GM21381 (cell line): ENCODE results near the gene POU6F2.
A peak's percentile ranks its signal among the peaks of the same experiment; 100 is the strongest.

Experiments
- ATAC-seq: cut with Tn5 transposase; IDR thresholded peaks from one replicate; pipeline ENCODE4 v1.9.1; 2021; ENCODE audit warnings: mild to moderate bottlenecking, moderate library complexity; ENCODE audit not compliant: unreplicated experiment

Gene POU6F2

DNA sequence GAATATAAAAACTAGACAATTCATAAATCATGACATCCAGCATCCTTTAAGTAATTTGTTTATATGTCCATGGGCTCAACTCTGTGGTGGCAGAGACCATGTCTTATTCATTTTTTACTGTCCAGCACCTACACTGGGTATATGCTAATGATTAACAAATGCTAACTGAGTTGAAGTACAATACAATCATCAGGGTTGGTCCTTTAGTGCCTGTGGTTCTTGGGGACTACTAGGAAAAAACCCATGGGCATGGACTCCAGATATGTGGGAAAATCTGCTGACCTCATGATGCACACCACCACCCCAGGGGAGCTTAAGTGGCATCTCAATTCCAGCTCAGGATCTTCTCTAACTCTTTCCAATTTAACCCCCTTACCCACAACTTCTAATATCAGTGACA is 503.2 kb downstream of the POU6F2 start:
- ATAC-seq = no peak

DNA sequence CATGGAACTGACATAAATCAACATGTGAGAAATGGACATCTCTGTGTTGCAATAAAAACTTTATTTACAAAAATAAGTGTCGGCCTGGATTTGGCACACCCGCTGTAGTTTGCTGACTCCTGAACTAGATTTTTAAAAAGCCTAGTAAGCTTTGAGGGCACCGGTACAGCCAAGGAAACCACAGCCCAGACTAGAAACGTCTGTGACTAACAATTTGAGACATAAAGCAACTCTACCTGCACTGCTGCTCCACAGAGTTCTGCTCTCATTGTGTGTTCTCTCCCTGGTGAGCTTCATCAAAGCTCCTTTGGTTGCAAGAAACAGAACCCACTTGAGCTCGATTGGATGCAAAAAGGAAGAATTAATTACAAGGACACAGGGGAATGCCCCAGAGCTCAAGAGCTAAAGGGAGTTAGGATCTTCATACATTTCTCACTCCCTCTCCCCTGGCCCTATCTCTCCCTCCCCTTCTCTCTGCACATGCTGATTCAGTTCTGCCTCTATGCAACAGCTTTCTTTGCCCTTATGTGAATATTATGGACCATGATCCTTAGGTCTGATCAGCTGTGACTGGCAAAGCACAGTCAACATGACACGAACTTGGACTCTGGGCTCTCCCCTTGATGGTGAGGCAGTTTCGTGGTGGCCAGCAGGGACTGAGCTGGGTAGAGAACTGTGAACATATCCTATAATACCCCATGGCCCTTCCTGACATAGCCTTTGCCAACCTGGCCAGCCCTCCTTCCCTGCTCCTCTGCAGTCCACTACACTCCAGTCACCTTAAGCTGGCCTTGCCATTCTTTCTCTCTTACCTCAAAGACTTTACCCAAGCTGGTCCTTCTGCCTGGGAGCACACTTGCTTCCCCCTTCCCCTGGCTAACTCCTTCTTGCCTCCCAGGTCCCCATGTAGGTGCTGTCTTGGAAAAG is 511.0 kb downstream of the POU6F2 start:
- no peak for ATAC-seq

DNA sequence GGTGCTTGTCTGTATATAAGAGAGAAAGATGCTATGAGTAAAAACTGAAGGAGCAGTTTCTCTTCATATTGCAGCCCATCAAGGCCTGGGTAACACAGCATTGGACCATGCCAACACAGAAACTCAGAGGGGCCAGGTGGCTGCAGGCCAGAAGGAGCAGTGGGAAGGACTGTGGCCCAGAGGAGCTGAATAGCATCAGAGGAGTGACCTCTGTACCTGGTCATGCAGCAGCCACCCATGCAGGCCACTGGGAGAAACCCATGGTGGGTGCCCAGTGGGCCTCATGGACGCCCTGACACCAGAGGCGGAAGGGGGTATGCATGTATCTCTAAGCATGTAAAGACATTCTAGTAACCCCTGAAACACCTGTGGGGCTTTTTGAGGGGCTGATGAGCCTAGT is 512.6 kb downstream of the POU6F2 start:
- no peak for ATAC-seq

DNA sequence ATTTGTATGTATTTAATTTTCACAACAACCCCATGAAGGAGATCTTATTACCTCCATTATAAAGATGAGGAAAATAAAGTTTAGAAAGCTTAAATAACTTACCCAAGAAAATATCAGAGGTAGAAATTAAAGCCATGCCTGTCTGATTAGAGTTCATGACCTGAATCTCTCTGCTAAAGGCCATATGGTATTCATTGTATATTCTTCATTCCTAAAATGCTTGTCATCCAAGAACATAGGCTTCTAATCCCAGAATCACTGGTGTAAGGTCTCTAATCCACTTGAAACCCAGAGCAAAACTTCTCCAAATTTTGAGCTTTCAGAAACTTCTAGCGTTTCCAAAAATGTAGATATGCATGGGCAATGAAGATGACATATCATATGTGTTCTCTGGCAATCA is 516.2 kb downstream of the POU6F2 start:
- ATAC-seq = no peak

DNA sequence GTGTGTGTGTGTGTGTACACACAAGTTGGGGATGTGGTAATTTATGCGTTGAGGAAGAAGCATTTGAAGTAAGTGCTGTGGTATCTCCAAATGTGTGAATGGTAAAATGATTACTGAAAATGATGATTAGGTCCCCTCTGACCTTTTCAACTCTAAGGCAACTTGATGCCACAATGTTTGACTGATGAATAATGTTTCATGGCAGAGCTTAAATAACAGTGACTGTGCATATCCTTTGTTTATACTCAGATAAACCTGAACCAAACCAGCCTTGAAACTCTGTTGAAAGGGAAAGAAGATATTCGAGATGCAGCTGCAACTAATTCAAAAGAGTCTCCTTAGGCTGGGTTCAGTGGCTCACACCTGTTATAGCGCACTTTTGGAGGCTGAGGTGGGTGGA is 523.6 kb downstream of the POU6F2 start:
- no peak for ATAC-seq

DNA sequence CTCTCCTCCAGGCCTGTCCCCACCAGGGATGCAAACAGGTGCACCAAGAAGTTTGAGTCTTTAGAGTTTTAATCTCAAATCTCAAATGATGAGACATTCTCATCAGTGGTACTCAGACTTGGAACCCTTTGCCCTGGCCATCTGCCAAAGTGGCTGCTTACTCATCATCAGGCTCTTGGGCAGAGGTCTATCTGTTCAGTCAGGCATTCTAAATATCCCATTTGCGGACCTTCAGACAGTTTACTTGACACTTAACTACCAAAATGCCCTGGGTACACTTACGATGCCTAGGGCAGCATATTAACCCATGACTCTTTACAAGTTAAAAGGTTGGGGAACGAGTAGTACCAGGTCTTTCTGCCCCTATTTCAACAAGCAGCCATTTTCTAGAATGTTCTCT is 527.3 kb downstream of the POU6F2 start:
- ATAC-seq = no peak

DNA sequence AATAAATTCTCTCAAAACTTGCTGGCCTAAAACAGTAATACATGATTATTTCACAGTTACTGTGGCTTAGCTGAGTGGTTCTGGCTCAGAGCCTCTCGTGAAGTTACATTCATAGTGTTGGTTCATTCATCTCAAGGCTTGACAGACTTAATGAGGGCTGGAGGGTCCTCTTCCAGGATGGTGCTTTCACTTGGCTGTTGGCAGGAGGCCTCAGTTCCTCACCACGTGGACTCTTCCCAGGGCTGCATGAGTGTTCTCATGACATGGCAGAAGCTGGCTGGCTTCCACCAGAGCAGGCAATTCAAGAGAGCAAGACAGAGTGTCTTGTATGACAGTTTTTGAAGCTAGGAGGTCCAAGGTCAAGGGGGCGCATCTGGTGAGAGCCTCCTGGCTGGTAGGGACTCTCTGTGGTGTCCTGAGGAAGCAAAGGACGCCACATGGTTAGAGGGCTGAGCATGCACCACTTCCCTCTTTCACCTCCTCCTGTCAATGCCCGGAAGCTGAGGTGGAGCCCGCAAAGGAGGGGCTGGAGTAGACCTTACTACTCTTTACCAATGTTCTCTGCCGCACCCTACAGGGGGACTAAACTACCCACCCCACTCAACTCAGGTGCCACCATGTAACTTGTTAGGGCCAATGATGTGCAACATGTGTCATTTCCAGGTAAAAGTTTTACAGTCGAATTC is 530.3 kb downstream of the POU6F2 start:
- ATAC-seq = peak; percentile 91

DNA sequence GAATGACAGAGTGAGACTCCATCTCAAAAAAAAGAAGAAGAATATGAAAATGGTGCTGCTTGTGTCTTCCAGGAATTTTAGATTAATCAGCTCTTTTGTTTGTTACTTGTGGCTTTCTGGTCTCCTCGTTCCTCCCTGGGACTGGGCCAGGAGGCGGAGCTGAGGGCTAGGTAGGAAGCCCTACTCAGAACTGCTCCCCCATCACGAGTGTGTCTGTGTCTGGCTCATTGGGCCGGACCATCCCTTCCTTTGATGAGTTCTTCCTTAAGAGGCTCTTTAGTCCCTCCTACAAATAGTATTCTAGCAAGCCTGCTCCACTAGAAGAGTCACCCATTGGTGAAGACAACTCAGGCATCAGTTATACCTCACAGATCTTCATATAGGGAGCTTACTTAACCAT is 531.7 kb downstream of the POU6F2 start:
- no peak for ATAC-seq

DNA sequence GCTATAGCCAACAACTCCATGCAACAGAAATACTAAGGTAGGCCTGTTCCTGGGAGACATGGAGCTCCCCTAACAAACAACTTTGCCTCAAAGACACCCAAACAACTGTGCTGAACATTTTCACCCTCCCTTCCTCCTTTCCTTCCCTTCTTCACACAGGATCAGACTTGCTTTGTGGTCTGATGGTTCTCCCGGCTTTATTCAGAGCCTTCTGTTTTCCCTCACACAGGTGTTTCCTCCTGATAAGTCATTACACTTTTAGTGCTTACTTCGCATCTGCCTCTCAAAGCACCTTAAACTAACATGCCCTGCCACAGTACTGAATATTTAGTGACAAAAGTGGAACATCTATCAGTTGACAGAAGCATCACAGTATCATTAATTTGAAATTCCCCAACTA is 532.2 kb downstream of the POU6F2 start:
- no peak for ATAC-seq

DNA sequence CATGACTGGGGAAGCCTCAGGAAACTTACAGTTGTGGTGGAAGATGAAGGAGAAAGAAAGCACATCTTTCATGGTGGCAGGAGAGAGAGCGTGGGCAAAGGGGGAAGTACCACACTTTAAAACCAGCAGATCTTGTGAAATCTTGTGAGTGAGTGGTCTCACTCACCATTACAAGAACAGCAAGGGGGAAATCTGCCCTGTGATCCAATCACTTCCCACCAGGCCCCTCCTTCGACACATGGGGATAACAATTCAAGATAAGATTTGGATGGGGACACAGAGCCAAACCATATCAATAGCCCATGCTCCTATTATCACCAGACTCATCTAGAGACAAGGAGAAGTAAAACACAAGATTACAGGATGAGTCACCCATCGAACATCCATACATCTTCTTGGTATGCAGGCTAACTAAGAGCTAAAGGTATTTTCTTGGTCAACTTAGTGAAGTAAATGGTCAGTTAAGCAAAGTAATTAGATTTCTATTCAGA is 533.2 kb downstream of the POU6F2 start:
- no peak for ATAC-seq

DNA sequence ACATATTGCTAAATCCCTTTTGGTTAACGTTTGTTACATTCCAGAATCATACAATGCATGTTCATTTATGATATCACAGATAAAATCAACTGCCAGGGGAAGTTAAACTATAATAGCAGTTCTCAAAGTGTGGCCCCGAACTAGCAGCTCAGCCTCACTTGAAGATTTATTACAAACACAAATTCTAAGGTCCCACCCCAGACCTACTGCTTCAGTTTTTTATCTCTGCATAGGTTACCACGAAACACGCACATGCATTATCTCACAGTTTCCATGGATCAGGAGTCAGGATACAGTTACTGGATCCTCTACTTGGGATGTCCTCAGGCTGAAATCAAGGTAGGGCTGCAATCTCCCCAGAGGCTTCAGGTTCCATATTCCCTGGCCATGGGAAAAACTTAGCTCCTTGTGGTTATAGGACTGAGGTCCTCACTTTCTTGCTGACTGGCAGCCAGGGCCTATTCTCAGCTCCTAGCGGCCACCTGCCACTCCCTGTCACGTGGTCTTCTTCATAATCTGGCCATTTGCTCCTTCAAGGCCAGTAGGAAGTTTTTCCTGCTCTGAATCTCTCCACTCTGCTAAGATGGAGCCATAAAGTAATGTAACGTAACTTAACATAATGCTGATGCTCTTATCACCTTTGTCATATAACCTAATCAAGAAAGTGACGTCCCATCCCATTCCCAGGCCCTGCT is 538.0 kb downstream of the POU6F2 start:
- no peak for ATAC-seq

DNA sequence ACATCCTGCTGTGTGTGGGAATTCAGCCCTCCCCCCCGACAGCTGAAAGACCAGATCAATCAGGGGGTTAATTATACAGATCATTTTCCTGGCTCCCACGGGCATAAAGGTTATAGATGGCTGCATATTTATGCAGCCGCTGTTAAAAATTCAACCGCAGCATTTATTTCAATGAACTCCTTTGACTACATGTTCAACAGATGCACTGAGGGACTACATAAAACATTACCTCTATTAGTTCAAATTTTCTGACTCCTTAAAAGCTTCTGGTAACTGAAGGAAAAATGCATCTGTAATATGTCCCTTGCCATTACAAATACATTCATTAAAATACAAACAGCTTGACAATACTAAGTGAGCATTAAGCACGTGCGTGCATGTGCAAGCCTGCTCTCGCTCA is 538.8 kb downstream of the POU6F2 start:
- ATAC-seq = no peak

DNA sequence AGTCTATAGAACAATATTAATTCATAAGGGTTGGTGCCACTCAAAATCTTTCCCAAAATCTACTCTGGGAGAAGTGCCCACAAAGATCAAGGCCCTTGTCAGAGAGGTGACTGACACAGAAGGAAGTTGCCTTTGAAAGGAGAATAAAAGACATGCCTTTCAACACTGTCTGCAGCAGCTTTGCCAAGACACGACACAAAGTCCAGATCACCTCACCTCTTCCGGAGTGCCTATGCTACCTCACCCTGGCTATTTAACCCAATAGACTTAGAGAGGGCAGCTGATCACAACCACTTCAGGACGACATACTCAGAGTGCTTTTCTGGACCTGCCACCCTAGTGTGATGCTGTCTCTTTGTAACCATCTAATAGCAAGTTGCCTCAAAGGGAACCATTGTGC is 539.5 kb downstream of the POU6F2 start:
- ATAC-seq = no peak
